ENCODE data around the gene NEUROG2. TPM values are rescaled to one million over a fixed set of nuclear protein-coding genes. Genes with fewer than 3 reads are reported as not detected.
"Not testable (repeated sequence)": the region's sequence is repeated elsewhere in the genome, so short reads cannot be mapped to it uniquely, and the experiment has no call there.

The NEUROG2 gene
- total RNA-seq, 2 donors from 2014 or later: 0.10 TPM; not detected in 1

DNA sequence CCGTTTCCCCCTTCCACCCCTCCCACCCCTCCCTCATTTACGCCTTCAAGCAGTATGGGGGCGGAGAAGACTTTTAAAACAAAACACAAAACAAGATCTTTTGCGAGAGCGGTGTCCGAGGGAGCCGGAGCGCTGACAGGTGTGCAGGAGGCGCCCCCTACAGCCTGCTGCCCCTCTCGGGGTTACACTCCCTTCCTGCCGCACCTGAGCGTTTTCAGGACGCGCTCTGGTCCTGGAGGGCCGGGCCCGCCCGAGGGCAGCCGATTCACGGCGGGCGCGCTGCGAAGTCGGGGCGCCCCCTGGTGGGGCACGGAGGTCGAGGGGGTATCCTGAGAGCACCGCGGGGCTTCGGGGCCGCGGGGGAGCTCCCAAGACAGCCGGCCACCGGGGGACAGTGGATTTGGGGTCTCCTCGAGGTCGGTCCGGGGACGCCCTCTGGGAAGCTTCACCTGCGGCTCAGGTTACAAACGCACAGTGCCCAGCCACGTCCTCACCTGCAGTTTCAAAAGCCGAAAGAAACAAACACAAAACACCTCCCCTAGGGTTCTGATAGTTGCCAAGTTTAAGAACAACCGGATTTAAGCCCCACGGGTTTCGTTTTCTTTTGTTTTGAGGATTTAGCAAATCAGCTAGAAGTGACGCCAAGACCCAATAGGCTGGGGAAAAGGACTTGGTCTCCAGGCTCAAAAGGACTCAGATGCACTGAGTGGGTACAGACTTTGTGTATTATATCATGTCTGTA lies 8.0 kb upstream of the NEUROG2 start:
- Mint-ChIP-seq H3K36me3 (peaks cover 4 to 24% of the 10 kb centered on the region in 2 donors), H3K27ac (no peak overlapping the region), H3K9me3 (no peaks in the 10 kb centered on the region)
- DNase-seq (ENCODE audit: low spot score in 2 of 2) (peak; percentile 71 to 93), ATAC-seq (peak; percentile 93 to 96)

DNA sequence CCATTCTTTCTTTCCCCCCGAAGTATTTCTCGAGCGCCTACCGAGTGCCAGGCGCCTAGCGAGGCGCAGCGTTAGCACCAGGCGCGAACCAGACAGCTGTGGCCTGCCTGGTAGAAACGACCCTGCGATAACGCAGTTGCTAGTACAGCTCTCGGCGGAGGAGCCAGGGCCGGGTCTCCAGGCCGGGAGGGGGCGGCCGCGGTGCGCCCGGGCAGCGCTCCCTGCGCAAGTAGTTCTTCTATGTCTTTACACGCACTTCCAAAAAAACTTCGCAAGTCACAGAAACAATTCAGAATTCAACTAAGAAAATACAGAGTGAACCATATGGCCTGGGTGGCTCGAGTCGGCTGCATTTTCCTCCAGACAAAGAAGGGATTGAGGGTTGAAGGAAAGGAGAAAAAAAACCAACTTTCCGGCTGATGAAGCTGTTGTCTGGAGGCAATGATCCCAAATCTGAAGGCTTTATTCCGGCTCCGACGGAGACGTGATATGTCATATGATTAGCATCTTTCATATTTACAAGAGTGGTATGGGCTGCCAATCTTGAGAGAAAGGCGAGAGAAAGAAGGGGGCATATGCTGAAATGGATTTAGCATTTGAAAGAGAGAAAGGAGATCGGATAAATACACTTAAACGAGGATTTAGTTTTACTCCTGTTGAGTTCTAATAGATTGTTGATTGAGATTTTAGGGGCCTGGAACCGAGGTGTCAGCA lies 7.2 kb upstream of the NEUROG2 start:
- peaks cover 4 to 24% of the 10 kb centered on the region in 2 donors for H3K36me3 Mint-ChIP-seq
- H3K9me3 Mint-ChIP-seq: no peaks in the 10 kb centered on the region
- H3K27ac Mint-ChIP-seq: no peak overlapping the region
- ATAC-seq: peak; percentile 57 to 63
- peak in 1 of 2 donors; percentile 48 for DNase-seq (ENCODE audit: low spot score in 2 of 2)

DNA sequence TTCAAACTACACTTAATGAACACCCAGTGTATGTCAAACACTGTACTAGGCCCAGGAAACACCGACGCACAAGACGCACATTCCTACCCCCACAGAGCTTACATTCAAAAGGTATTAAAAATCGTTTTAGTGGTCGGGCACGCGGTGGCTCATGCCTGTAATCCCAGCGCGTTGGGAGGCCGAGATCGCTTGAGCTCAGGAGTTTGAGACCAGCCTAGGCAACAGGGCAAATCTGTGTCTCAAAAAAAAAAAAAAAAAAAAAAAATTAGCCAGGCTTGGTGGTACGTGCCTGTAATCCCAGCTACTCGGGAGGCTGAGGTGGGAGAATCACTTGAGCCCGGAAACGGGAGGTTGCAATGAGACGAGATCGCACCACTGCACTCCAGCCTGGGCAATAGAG lies 6.5 kb upstream of the NEUROG2 start:
- H3K27ac Mint-ChIP-seq; ATAC-seq; DNase-seq (ENCODE audit: low spot score in 2 of 2); H3K9me3 Mint-ChIP-seq: not testable (repeated sequence)
- H3K36me3 Mint-ChIP-seq: peaks cover 4 to 24% of the 10 kb centered on the region in 2 donors

DNA sequence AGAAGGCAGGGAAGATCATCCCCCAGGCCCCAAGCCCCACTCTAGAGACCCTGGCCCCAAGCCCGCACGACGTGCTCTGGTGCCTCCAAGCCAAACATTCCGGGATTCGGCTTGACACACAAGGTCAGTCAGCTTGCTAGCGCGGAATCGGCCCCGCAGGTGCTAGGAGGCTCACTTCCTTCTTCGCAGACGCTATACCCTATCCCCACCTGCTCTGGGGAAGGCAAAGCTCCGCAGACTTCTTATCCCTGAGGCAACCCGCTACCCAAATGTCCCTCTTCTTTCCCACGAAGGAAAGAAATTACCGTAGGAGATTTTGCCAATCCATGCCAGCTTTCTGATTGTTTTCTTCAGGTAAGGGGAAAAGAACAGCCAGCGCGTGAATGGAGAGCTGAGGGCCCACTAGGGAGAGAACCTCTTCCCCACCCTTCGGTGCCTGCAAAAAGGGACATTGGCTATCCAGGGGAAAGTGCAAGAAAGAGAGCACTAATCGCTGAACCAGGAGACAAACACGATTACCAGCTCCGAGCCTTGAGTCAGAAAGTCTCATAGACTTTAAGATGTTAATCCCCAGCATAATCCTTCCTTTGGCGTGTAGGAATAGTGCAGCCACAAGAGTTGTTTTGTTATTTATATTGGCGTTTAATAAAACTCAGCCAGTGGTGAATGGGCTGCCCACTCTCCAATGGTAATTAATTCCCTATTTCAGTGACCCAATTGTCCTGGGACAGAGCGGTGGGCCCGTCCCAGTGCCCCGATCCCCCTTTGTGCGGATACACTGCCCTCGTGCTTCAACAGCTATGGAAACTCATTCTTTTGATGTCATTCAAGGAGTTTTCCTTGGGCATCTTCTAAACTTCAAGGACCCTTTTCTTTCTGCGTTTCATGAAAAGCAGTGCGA lies 5.4 kb upstream of the NEUROG2 start:
- H3K27ac Mint-ChIP-seq: no peak overlapping the region
- no peaks in the 10 kb centered on the region for H3K9me3 Mint-ChIP-seq
- H3K36me3 Mint-ChIP-seq: peaks cover 4 to 32% of the 10 kb centered on the region in 2 donors
- no peak for ATAC-seq
- no peak for DNase-seq (ENCODE audit: low spot score in 2 of 2)

DNA sequence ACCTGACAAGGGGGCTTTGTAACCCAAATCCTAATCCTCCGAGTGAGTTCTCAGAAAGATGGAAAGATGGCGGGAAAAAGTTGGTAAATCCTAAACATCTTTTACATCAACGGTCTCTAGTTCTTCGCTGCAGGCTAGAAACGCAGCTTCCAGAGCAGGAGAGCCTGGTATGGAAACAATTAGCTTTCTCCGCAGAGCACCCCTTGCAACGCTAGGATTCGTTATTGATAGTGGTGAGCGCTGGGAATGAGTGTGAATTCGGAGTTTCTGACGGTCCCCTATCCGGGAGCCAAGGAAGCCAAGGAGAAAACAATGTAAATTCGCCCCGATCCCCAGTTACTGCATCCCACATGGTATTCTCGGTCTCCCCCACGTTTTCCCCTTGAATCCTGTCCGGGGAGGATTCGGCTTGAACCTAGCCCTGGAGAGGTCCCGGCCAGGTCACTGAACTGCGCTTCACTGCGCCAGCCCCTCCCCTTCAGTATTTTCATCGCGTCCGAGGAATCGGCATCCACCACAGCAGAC lies 4.7 kb upstream of the NEUROG2 start:
- ATAC-seq (no peak), DNase-seq (ENCODE audit: low spot score in 2 of 2) (no peak)
- peaks cover 4 to 32% of the 10 kb centered on the region in 2 donors for H3K36me3 Mint-ChIP-seq
- no peak overlapping the region for H3K27ac Mint-ChIP-seq
- H3K9me3 Mint-ChIP-seq: no peaks in the 10 kb centered on the region

DNA sequence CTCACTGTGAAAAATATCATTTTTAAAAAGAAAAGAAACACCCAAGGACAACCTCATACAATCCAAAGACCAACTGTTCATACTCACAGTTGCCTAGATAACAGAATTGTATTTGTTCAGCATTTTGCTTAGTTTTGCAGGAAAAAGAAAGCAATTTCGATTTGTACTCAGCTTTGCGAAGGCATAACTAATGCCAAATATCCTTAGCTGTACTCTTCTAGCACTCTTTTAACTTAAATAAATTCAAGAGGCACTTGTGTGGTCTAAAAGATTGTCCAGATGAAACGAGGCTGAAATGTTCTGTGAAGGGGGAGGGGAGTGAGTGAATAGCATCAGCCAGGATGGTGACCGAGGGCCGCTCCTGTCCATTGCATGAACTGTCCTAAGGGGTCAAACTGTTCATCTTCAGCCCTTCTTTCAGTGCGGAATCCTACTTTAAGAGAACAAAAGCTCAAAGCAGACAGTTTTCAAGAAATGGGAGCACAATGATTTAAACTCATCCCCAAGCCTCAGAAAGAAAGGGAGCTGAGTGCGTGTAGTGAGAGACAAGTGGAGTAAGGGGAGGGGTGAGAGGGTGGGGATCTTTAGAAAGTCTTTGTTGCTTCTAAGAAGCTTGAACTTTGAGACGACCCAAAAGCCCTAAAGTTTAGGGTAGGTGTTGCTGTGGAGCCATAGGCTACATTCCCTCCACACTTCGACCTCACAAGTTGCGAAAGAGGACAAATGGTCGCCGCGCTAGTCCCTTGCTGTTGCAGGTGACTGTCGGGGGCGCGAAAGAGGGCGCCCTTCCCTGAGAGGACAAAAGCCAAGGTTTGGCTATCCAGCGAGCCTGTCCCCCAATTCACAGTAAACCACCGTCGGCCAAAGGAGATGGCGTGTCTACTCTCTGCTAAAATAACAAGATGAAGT lies 4.0 kb upstream of the NEUROG2 start:
- Mint-ChIP-seq H3K27ac (no peak overlapping the region), H3K9me3 (no peaks in the 10 kb centered on the region), H3K36me3 (peaks cover 8 to 37% of the 10 kb centered on the region in 2 donors)
- DNase-seq (ENCODE audit: low spot score in 2 of 2) (no peak), ATAC-seq (no peak)

DNA sequence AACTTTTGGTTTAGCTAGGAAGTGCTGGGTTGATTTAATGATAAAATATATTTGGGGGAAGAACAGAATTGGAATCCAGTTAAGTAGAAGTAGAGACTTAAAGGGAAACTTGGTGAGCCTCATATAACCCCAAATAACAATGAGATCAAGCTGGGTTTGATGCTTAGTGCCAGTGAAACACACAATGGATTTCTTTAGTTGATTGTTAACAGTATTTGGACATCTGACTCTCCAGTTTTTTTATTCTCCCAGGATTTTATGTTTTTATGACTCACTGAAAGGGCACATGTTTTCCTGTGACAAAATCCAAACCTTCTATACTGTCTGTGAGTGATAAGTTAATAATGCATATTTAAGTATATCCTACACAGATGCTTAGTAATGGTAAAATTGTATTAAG lies 2.7 kb upstream of the NEUROG2 start:
- Mint-ChIP-seq H3K9me3 (no peaks in the 10 kb centered on the region), H3K36me3 (peaks cover 8 to 37% of the 10 kb centered on the region in 2 donors), H3K27ac (no peak overlapping the region)
- no peak for ATAC-seq
- no peak for DNase-seq (ENCODE audit: low spot score in 2 of 2)

DNA sequence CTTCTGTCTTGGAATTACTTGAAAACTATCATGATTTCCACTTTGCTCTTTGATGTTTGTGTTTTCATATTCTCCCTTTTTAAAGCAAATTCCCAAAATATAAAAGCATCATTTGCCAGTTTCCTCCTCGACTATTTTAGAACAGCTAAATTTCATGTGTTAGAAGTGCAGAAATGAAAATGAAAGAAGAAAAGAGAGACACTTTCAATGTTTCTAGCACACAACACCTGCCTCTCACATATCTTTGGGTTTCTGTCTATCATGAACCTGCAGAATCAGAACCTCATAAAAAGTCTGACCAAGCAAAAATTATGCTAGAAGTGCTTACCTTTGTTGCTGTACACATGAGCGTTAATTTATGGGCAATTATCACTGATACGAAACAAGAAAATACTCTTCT lies 1.9 kb upstream of the NEUROG2 start:
- Mint-ChIP-seq H3K36me3 (peaks cover 8 to 37% of the 10 kb centered on the region in 2 donors), H3K9me3 (no peaks in the 10 kb centered on the region), H3K27ac (no peak overlapping the region)
- no peak for ATAC-seq
- DNase-seq (ENCODE audit: low spot score in 2 of 2): no peak

DNA sequence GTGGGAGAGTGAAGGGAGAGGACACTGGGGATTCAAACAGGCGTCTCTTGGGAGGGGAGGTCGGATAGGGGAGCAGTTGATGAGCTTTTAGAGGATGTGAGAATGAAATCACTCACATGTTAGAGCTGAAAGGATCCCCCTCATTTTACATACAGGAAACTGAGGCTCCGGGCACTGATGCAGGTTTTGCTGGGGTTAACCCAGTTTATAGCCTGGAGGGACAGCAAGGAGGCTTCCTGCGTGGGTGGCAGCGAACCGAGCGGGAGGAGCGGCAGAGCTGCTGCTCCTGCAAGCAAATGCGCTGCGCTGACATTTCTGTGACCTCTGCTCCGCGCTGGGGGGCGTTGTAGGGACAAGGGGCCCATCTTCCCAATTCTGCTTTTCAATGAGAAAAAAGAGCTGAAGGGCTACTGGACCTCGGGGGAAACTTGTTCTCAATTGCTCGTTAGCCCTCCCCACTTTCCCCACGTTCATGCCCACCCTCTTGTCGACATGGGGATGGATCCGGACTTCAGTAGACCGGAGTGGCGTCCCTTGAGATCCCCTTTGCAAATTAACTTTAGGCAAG lies 1.2 kb upstream of the NEUROG2 start:
- Mint-ChIP-seq H3K27ac (no peak overlapping the region), H3K36me3 (peaks cover 9 to 37% of the 10 kb centered on the region in 2 donors), H3K9me3 (no peaks in the 10 kb centered on the region)
- ATAC-seq (no peak), DNase-seq (ENCODE audit: low spot score in 2 of 2) (no peak)

DNA sequence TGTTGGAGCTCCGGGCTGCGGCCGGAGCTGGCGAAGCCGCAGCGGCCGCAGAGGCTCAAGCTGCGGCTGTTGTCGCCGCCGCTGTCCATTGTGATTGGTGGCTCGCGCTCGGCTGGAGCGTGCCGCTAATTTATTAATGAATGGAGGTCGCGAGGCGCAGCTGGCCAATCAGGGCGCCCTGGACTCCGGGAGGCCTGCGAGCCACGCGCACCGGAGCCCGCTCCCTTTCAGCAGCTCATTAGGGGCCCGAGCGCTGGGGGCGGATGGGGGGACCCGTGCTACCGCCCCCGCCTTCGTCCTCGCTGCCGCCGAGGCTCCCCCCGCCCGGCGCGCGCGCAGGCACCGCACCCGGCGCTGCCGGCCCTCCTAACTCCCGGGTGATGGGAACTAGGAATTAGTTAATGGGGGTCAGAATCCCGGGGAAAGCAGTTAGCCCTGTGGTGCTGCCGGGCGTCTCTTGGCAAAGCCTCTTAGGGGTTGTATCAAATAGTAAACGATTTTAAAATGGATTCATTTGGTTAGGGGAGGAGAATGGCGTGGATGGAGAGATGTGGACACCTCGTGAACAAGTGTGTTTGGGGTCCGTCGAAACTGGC lies 589 bp upstream of the NEUROG2 start:
- ATAC-seq: no peak
- peaks cover 15 to 37% of the 10 kb centered on the region in 2 donors for H3K36me3 Mint-ChIP-seq
- peaks cover 2 to 4% of the 10 kb centered on the region in 2 donors for H3K9me3 Mint-ChIP-seq
- H3K27ac Mint-ChIP-seq: no peak overlapping the region
- DNase-seq (ENCODE audit: low spot score in 2 of 2): no peak

DNA sequence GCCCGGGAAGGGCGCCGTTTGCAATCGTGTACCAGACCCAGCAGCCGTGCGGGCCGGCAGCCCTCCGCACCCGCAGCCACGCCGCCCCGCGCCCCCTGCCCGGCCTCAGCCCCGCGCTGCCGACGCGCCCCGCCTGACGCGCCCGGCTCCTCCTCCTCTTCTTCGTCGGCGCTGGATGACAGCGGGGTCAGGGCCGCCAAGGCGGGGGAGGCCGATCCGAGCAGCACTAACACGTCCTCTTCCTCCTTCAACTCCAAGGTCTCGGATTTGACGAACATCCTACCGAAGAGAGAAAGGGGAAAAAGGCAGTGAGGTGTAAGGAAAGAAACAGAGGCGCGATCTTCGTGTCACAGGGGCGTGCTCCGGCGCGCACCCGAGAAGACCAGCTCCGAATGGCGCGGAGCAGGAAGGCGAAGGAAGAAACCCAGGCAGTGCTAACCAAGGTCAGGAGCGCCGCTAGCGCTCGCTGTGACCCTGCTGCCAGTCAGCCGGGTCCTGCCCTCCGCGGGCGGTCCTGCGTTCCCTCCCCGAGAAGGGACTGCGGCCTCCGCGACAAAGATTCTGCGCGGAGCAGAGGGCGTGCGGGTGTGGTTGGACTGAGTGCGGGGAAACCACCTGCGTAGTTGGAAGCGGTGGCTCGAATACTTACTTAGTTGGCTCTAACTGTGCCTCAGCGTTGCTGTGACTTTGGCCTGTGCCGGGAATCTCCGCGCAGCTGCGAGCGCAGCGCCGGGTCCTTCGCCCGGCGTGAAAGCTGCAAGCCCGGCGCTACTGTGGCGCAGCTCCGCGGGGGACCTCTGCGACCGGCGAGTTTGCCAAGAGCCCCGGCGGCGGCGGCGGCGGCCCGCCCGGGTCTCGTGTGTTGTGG lies 548 bp downstream of the NEUROG2 start:
- ATAC-seq: peak; percentile 76 to 77
- peak in 1 of 2 donors; percentile 55 for DNase-seq (ENCODE audit: low spot score in 2 of 2)
- peaks cover 16 to 36% of the 10 kb centered on the region in 2 donors for H3K36me3 Mint-ChIP-seq
- peak overlapping the region in 1 of 2 donors; percentile 29 for H3K27ac Mint-ChIP-seq
- H3K9me3 Mint-ChIP-seq: peaks cover 6 to 7% of the 10 kb centered on the region in 2 donors

DNA sequence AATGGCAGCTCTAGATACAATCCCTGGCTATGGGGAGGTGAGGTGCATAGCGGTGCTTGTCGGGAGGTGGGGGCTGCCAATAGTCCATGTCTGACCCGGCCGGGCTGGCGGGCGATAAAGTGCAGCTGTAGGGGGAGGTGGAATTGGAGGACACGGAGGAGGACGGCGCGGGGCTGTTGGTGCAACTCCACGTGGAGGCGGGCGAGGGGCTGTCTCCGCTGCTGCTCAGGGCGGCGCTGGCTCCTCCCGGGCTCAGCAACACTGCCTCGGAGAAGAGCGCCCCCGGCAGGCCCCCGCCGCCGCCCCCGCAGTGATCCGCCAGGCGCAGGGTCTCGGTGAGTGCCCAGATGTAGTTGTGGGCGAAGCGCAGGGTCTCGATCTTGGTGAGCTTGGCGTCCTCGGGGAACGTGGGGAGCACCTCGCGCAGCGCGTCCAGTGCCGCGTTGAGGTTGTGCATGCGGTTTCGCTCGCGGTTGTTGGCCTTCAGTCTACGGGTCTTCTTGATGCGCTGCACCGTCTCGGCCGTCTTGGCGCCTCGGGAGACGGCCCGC lies 1.3 kb downstream of the NEUROG2 start:
- peak; percentile 17 to 23 for ATAC-seq
- DNase-seq (ENCODE audit: low spot score in 2 of 2): no peak
- Mint-ChIP-seq H3K27ac (peak overlapping the region in 1 of 2 donors; percentile 6), H3K36me3 (peaks cover 16 to 30% of the 10 kb centered on the region in 2 donors), H3K9me3 (peaks cover 6 to 7% of the 10 kb centered on the region in 2 donors)

DNA sequence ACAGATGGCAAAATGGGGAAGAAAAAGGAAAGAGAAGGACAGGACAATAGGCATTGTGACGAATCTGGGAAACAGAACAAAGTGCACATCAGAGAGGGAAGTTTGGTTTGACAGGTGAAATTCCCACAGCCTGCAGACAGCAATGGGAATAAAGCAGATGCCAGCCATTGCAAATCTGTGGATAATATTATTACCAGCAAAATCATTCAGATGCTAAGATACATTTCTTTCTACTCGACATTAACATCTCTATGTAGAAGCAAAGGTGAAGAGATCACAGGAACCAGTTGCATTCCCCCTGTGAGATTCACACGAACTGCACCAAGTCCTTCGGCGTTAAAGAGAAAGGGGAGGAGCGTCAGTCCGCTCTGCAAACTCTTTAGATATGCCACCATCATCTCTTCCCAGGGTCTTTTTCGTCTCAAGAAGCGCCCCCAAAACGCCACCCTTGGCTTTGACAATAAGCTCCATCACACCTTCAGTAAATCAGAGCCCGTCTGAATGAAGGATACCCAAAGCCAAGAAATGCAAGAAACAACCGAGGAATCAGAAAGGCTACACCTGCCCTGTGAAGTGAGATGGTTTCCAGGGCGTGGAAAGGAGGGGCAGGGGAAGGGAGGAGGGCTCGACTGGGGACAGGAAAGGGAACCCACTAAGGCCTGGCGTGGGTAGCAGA lies 1.9 kb downstream of the NEUROG2 start:
- H3K9me3 Mint-ChIP-seq: peaks cover 6 to 7% of the 10 kb centered on the region in 2 donors
- peaks cover 16 to 27% of the 10 kb centered on the region in 2 donors for H3K36me3 Mint-ChIP-seq
- peak overlapping the region in 1 of 2 donors; percentile 6 for H3K27ac Mint-ChIP-seq
- DNase-seq (ENCODE audit: low spot score in 2 of 2) (no peak), ATAC-seq (peak in 1 of 2 donors; percentile 1)

DNA sequence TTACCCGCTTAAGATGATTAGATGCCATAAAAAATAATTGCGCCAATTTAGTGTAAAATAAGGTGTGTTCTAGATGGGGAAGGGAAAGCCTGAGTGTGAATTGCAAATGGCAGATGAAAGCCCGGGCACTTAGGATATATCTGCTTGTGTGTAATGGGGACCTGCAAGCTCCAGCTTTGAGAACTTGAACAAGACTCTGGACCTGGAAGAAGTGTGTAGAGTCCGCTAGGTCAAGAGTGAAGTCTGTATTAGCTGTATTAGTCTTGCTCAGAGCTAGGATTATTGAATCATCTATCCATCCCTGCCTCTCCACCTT lies 4.2 kb downstream of the NEUROG2 start:
- H3K9me3 Mint-ChIP-seq: peaks cover 6 to 7% of the 10 kb centered on the region in 2 donors
- H3K36me3 Mint-ChIP-seq: peaks cover 16 to 20% of the 10 kb centered on the region in 2 donors
- ATAC-seq (no peak), DNase-seq (ENCODE audit: low spot score in 2 of 2) (no peak)
- H3K27ac Mint-ChIP-seq: no peak overlapping the region
